ENCODE results near the gene ARHGAP40.
"Not testable (repeated sequence)": the region's sequence is repeated elsewhere in the genome, so short reads cannot be mapped to it uniquely, and the experiment has no call there.

ARHGAP40 gene

GRCh38 chr20:38595886-38596285 lies 5.7 kb upstream of the ARHGAP40 start:
- not testable (repeated sequence) for ATAC-seq (ENCODE audit: insufficient read depth, low read depth); H4K20me1 ChIP-seq (ENCODE audit: insufficient read depth, low read length); H3K4me3 ChIP-seq (ENCODE audit: low read depth in 1 of 2, low read length in 2 of 2); H3K36me3 ChIP-seq (ENCODE audit: insufficient read depth, low read length); H3K79me2 ChIP-seq (ENCODE audit: insufficient read depth, low read length); H3K27me3 ChIP-seq (ENCODE audit: insufficient read depth, low read length, poor library complexity); H3K4me1 ChIP-seq (ENCODE audit: insufficient read depth, low read length); H2AFZ ChIP-seq (ENCODE audit: low read depth, low read length); H3K4me2 ChIP-seq (ENCODE audit: insufficient read depth, low read length); H3K9me3 ChIP-seq (ENCODE audit: insufficient read depth, low read length, severe bottlenecking); H3K9ac ChIP-seq (ENCODE audit: low read depth, low read length); H3K27ac ChIP-seq (ENCODE audit: low read length); DNase-seq

DNA sequence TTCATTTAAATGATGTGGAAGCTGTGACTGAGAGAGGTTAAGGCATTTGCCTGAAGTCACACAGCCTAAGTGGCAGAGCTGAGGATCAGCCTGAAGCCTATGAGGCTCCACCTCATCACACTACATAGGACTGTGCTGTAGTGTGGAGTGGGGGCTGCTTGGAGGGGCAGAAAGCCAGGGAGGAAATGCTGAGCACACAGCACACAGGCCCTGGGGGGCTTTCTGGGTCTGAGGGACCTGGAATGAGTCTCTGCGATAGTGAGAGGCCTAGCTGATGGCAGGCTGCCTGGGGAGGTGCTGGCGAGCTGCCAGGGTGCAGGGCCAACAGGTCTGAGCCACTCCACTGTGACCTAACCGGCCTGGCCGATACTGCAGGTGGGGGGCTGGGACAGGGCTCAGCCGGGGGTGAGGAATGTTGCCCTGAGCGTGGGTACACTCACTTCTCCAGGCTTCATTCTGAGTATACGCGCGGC lies 2.2 kb upstream of the ARHGAP40 start:
- no peak for DNase-seq
- H2AFZ ChIP-seq (ENCODE audit: low read depth, low read length): no peak overlapping the region
- H3K36me3 ChIP-seq (ENCODE audit: insufficient read depth, low read length): no peaks in the 10 kb centered on the region
- H3K9ac ChIP-seq (ENCODE audit: low read depth, low read length): no peak overlapping the region
- no peaks in the 10 kb centered on the region for H3K79me2 ChIP-seq (ENCODE audit: insufficient read depth, low read length)
- no peaks in the 10 kb centered on the region for H4K20me1 ChIP-seq (ENCODE audit: insufficient read depth, low read length)
- no peak overlapping the region for H3K27ac ChIP-seq (ENCODE audit: low read length)
- TF ChIP-seq, protein P1, sequence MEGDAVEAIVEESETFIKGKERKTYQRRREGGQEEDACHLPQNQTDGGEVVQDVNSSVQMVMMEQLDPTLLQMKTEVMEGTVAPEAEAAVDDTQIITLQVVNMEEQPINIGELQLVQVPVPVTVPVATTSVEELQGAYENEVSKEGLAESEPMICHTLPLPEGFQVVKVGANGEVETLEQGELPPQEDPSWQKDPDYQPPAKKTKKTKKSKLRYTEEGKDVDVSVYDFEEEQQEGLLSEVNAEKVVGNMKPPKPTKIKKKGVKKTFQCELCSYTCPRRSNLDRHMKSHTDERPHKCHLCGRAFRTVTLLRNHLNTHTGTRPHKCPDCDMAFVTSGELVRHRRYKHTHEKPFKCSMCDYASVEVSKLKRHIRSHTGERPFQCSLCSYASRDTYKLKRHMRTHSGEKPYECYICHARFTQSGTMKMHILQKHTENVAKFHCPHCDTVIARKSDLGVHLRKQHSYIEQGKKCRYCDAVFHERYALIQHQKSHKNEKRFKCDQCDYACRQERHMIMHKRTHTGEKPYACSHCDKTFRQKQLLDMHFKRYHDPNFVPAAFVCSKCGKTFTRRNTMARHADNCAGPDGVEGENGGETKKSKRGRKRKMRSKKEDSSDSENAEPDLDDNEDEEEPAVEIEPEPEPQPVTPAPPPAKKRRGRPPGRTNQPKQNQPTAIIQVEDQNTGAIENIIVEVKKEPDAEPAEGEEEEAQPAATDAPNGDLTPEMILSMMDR (IDR thresholded peaks at IDR 0.05; ENCODE audit: borderline replicate concordance, extremely low read depth, low read length, poor library complexity, severe bottlenecking): no peak
- TF ChIP-seq EZH2 (IDR thresholded peaks at IDR 0.05; ENCODE audit: borderline replicate concordance, low read depth, low read length, severe bottlenecking): no peak
- peaks cover 8% of the 10 kb centered on the region for H3K27me3 ChIP-seq (ENCODE audit: insufficient read depth, low read length, poor library complexity)
- no peaks in the 10 kb centered on the region for H3K9me3 ChIP-seq (ENCODE audit: insufficient read depth, low read length, severe bottlenecking)
- H3K4me1 ChIP-seq (ENCODE audit: insufficient read depth, low read length): no peaks in the 10 kb centered on the region
- ATAC-seq (ENCODE audit: insufficient read depth, low read depth): no peak
- H3K4me3 ChIP-seq (ENCODE audit: low read depth in 1 of 2, low read length in 2 of 2): no peak overlapping the region
- no peak overlapping the region for H3K4me2 ChIP-seq (ENCODE audit: insufficient read depth, low read length)

DNA sequence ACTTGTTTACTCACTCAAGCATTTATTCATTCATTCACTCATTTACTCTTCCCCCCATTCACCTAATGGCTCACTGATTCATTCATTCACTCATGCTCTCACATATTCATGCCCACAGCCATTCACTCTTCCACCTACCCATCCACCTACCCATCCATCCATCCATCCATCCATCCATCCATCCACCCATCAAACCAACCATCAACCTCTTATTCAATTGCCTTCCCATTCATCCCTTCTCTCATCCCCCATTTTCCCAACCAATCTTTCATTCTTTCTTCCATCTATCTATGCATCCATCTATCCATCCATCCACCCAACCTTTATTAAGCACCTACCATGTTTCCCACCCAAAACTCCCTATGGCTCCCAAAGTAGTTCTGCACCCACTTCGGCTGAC lies 1.6 kb upstream of the ARHGAP40 start:
- no peaks in the 10 kb centered on the region for H3K4me1 ChIP-seq (ENCODE audit: insufficient read depth, low read length)
- DNase-seq: no peak

GRCh38 chr20:38602185-38602581 lies 574 bp downstream of the ARHGAP40 start:
- no peak for DNase-seq
- H4K20me1 ChIP-seq (ENCODE audit: insufficient read depth, low read length): no peaks in the 10 kb centered on the region

More for the DNA sequence above, 1.6 kb upstream of the ARHGAP40 start:
- Histone ChIP-seq H3K36me3 (ENCODE audit: insufficient read depth, low read length) (no peaks in the 10 kb centered on the region), H4K20me1 (ENCODE audit: insufficient read depth, low read length) (no peaks in the 10 kb centered on the region), H3K4me3 (ENCODE audit: low read depth in 1 of 2, low read length in 2 of 2) (no peak overlapping the region), H3K4me2 (ENCODE audit: insufficient read depth, low read length) (no peak overlapping the region), H2AFZ (ENCODE audit: low read depth, low read length) (no peak overlapping the region), H3K9ac (ENCODE audit: low read depth, low read length) (no peak overlapping the region), H3K27ac (ENCODE audit: low read length) (no peak overlapping the region), H3K79me2 (ENCODE audit: insufficient read depth, low read length) (no peaks in the 10 kb centered on the region), H3K9me3 (ENCODE audit: insufficient read depth, low read length, severe bottlenecking) (no peaks in the 10 kb centered on the region), H3K27me3 (ENCODE audit: insufficient read depth, low read length, poor library complexity) (peaks cover 9% of the 10 kb centered on the region)
- no peak for TF ChIP-seq EZH2 (IDR thresholded peaks at IDR 0.05; ENCODE audit: borderline replicate concordance, low read depth, low read length, severe bottlenecking)
- TF ChIP-seq, protein P1 (IDR thresholded peaks at IDR 0.05; ENCODE audit: borderline replicate concordance, extremely low read depth, low read length, poor library complexity, severe bottlenecking): no peak
- ATAC-seq (ENCODE audit: insufficient read depth, low read depth): no peak

More at GRCh38 chr20:38602185-38602581, 574 bp downstream of the ARHGAP40 start:
- Histone ChIP-seq H3K4me2 (ENCODE audit: insufficient read depth, low read length) (no peak overlapping the region), H3K27me3 (ENCODE audit: insufficient read depth, low read length, poor library complexity) (peaks cover 12% of the 10 kb centered on the region), H3K79me2 (ENCODE audit: insufficient read depth, low read length) (no peaks in the 10 kb centered on the region), H3K4me3 (ENCODE audit: low read depth in 1 of 2, low read length in 2 of 2) (no peak overlapping the region), H2AFZ (ENCODE audit: low read depth, low read length) (no peak overlapping the region), H3K36me3 (ENCODE audit: insufficient read depth, low read length) (no peaks in the 10 kb centered on the region), H3K9me3 (ENCODE audit: insufficient read depth, low read length, severe bottlenecking) (no peaks in the 10 kb centered on the region), H3K4me1 (ENCODE audit: insufficient read depth, low read length) (no peaks in the 10 kb centered on the region), H3K9ac (ENCODE audit: low read depth, low read length) (no peak overlapping the region), H3K27ac (ENCODE audit: low read length) (no peak overlapping the region)
- TF ChIP-seq, protein P1 (IDR thresholded peaks at IDR 0.05; ENCODE audit: borderline replicate concordance, extremely low read depth, low read length, poor library complexity, severe bottlenecking): no peak
- no peak for TF ChIP-seq EZH2 (IDR thresholded peaks at IDR 0.05; ENCODE audit: borderline replicate concordance, low read depth, low read length, severe bottlenecking)
- no peak for ATAC-seq (ENCODE audit: insufficient read depth, low read depth)
